ENCODE results near the gene PARP8.

DNA sequence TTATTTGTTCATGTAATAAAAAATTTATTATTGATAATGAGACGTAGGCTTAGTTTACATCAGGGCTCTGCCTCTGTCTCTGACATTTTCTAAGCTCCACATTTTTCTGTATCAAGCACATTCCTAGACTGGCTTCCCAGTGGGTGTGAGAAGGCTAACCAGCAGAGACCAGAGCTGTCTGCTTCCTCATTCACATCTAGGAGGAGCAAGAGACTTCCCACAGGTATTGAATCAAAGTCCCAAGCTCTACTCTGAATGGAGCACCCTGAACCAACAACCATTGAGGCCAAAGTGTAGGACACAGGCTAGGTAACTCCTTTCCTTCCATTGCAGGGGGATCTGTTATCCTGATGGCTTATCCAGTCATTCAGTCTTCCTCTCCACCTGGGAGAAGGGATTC lies 72.4 kb downstream of the PARP8 start:
- TF ChIP-seq CTCF (conservative IDR thresholded peaks at IDR 0.05; ENCODE audit: low read depth, low read length) (no peak), EZH2 (IDR thresholded peaks at IDR 0.05; ENCODE audit: low read length, unreplicated experiment) (no peak), EZH2phosphoT487 (IDR thresholded peaks at IDR 0.05; ENCODE audit: borderline replicate concordance, low read length) (no peak)

Data from PC-3 (cell line).